BLaER1 treated with 17β-estradiol and CSF1 and Interleukin-3, amounts not matched to agents 10 nM and 100 nM (cell line): ENCODE measurements around the gene KRT83.

Experiments
- H3K27ac ChIP-seq, 11 experiments: shearing (Covaris generic); formaldehyde crosslinking; 2 replicates each; pipeline ENCODE4 v1.8.1; 2022
- H3K27me3 ChIP-seq, 11 experiments: shearing (Covaris generic); formaldehyde crosslinking; 2 replicates each; pipeline ENCODE4 v1.8.1; 2022
- H3K36me3 ChIP-seq, 11 experiments: shearing (Covaris generic); formaldehyde crosslinking; 2 replicates each; pipeline ENCODE4 v1.8.1; 2022
- H3K4me1 ChIP-seq, 10 experiments: shearing (Covaris generic); formaldehyde crosslinking; 2 replicates each; pipeline ENCODE4 v1.8.1; 2022
- H3K4me2 ChIP-seq, 11 experiments: shearing (Covaris generic); formaldehyde crosslinking; 2 replicates each; pipeline ENCODE4 v1.8.1; 2022
- H3K4me3 ChIP-seq, 10 experiments: shearing (Covaris generic); formaldehyde crosslinking; 2 replicates each; pipeline ENCODE4 v1.8.1; 2022
- H3K9ac ChIP-seq, 11 experiments: shearing (Covaris generic); formaldehyde crosslinking; 2 replicates each; pipeline ENCODE4 v1.8.1; 2022
- H3K9me3 ChIP-seq, 11 experiments: shearing (Covaris generic); formaldehyde crosslinking; replicated peaks in 1 of 11; 2 replicates each; pipeline ENCODE4 v1.8.1; 2022
- H4K20me1 ChIP-seq, 11 experiments: shearing (Covaris generic); formaldehyde crosslinking; 2 replicates each; pipeline ENCODE4 v1.8.1; 2022
- Cebpa-rat ChIP-seq, 11 experiments: shearing (Covaris generic); IDR thresholded peaks; 2 replicates each; pipeline ENCODE4 v1.8.1; 2022

The KRT83 gene

DNA sequence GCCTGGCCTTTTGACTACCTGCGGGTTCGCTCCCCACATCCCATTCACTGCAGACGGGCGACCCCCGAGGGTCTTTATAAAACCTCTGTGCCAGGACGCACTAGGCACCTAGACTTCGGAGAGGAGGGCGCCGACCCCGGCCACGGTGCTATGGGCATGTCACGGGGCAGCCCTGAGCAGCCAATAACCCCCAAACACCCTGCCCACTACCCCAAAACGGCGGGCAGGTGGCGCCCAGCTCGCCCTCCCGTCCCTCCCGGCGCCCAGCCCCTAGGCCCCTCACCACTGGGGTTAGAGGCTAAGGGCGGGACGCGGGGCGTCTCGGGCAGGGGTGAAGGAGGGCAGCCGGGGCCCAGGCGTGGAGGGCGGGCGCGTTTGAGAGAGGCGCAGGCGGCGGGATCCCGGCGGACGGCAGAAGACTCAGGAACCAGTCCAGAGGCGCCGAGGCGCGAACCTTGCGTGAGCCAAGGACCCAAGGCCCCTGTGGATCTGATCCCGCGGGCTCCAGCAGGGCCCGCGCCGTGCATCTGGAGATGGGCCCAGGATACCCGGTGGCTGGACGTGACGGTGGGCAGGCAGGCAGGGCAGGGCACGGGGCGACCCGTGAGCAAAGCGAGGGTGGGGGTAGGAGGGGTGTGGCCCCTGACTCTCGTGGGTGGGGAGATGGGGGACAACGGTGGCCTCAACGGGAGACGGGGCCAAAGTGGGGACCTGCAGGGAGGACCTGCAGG lies 35.0 kb upstream of the KRT83 start:
- no peak for TF ChIP-seq Cebpa-rat (IDR thresholded peaks at IDR 0.05)
- Histone ChIP-seq H3K9ac (no peak overlapping the region), H3K36me3 (no peaks in the 10 kb centered on the region), H3K4me1 (peaks cover 19 to 62% (median 50%) of the 10 kb centered on the region in 10 experiments), H3K4me3 (no peak overlapping the region), H3K4me2 (no peak overlapping the region), H3K27me3 (no peaks in the 10 kb centered on the region), H3K27ac (no peak overlapping the region), H4K20me1 (no peaks in the 10 kb centered on the region), H3K9me3 (0 out of 22 replicates have a peak, but pooled peaks cover 0 to 6% (median 0%) of the 10 kb centered on the region in 11 experiments)

GRCh38 chr12:52355176-52355575 lies 34.0 kb upstream of the KRT83 start:
- no peak overlapping the region for H3K4me3 ChIP-seq
- H3K36me3 ChIP-seq: no peaks in the 10 kb centered on the region
- no peak overlapping the region for H3K9ac ChIP-seq
- 0 out of 22 replicates have a peak, but pooled peaks cover 0 to 6% (median 0%) of the 10 kb centered on the region in 11 experiments for H3K9me3 ChIP-seq
- H4K20me1 ChIP-seq: no peaks in the 10 kb centered on the region
- no peak overlapping the region for H3K27ac ChIP-seq
- no peaks in the 10 kb centered on the region for H3K27me3 ChIP-seq
- TF ChIP-seq Cebpa-rat (IDR thresholded peaks at IDR 0.05): no peak
- H3K4me1 ChIP-seq: peaks cover 21 to 61% (median 46%) of the 10 kb centered on the region in 10 experiments
- H3K4me2 ChIP-seq: no peak overlapping the region

GRCh38 chr12:52354200-52354599 lies 33.0 kb upstream of the KRT83 start:
- H4K20me1 ChIP-seq: no peaks in the 10 kb centered on the region
- H3K36me3 ChIP-seq: no peaks in the 10 kb centered on the region
- no peak for TF ChIP-seq Cebpa-rat (IDR thresholded peaks at IDR 0.05)
- H3K27me3 ChIP-seq: no peaks in the 10 kb centered on the region
- H3K27ac ChIP-seq: no peak overlapping the region
- no peak overlapping the region for H3K4me2 ChIP-seq
- H3K4me3 ChIP-seq: no peak overlapping the region
- H3K9ac ChIP-seq: no peak overlapping the region
- H3K9me3 ChIP-seq: 0 out of 22 replicates have a peak, but pooled peaks cover 0 to 6% (median 0%) of the 10 kb centered on the region in 11 experiments
- peaks cover 21 to 62% (median 45%) of the 10 kb centered on the region in 10 experiments for H3K4me1 ChIP-seq

GRCh38 chr12:52353766-52354165 lies 32.6 kb upstream of the KRT83 start:
- no peaks in the 10 kb centered on the region for H4K20me1 ChIP-seq
- no peak overlapping the region for H3K4me3 ChIP-seq
- H3K9ac ChIP-seq: no peak overlapping the region
- no peak overlapping the region for H3K27ac ChIP-seq
- H3K4me2 ChIP-seq: no peak overlapping the region
- no peaks in the 10 kb centered on the region for H3K27me3 ChIP-seq
- TF ChIP-seq Cebpa-rat (IDR thresholded peaks at IDR 0.05): no peak
- 0 out of 22 replicates have a peak, but pooled peaks cover 0 to 6% (median 0%) of the 10 kb centered on the region in 11 experiments for H3K9me3 ChIP-seq
- no peaks in the 10 kb centered on the region for H3K36me3 ChIP-seq
- peaks cover 18 to 61% (median 43%) of the 10 kb centered on the region in 10 experiments for H3K4me1 ChIP-seq

DNA sequence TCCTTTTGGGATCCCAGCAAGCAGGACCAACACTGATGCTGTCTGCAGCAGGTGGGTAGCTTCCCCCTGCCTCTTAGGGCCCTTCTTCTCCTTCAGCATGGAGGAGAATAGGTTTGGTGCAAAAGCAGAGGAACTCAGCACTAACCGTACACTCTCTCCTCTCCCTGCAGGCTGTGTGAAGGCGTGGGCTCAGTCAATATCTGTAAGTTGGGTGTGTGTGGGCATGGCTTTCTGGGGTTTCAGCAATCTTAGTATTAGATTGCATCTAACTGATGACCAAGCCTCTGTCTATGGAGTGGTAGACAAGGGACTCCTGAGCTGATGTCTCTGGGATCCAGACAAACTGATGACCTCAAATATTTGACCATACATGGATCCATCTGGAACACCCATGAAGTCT lies 31.8 kb upstream of the KRT83 start:
- H3K4me1 ChIP-seq: peaks cover 12 to 58% (median 34%) of the 10 kb centered on the region in 10 experiments
- H3K27me3 ChIP-seq: no peaks in the 10 kb centered on the region
- no peak overlapping the region for H3K4me3 ChIP-seq
- no peaks in the 10 kb centered on the region for H4K20me1 ChIP-seq
- no peaks in the 10 kb centered on the region for H3K36me3 ChIP-seq
- no peak overlapping the region; a peak in 1 of 22 replicates for H3K27ac ChIP-seq
- TF ChIP-seq Cebpa-rat (IDR thresholded peaks at IDR 0.05): no peak
- H3K9me3 ChIP-seq: 0 out of 22 replicates have a peak, but pooled peaks cover 0 to 6% (median 0%) of the 10 kb centered on the region in 11 experiments
- peak overlapping the region in 3 of 11 experiments; percentile 45 to 67 (median 64); a peak in 2 of 22 replicates for H3K4me2 ChIP-seq
- H3K9ac ChIP-seq: no peak overlapping the region

GRCh38 chr12:52351196-52352059 lies 30.2 kb upstream of the KRT83 start:
- peaks cover 19 to 62% (median 41%) of the 10 kb centered on the region in 10 experiments for H3K4me1 ChIP-seq
- H3K9ac ChIP-seq: no peak overlapping the region

GRCh38 chr12:52350786-52351185 lies 29.6 kb upstream of the KRT83 start:
- H3K9me3 ChIP-seq: no peaks in the 10 kb centered on the region
- peak overlapping the region; percentile 45 to 74 (median 67); a peak in 20 of 22 replicates for H3K4me2 ChIP-seq
- H3K9ac ChIP-seq: no peak overlapping the region
- no peak for TF ChIP-seq Cebpa-rat (IDR thresholded peaks at IDR 0.05)
- peak overlapping the region in 2 of 11 experiments; percentile 4 to 39; a peak in 3 of 22 replicates for H3K27ac ChIP-seq
- peaks cover 25 to 68% (median 48%) of the 10 kb centered on the region in 10 experiments for H3K4me1 ChIP-seq
- H4K20me1 ChIP-seq: no peaks in the 10 kb centered on the region
- no peak overlapping the region for H3K4me3 ChIP-seq
- H3K27me3 ChIP-seq: no peaks in the 10 kb centered on the region
- no peaks in the 10 kb centered on the region for H3K36me3 ChIP-seq

More at GRCh38 chr12:52351196-52352059, 30.2 kb upstream of the KRT83 start:
- peak overlapping the region; percentile 45 to 74 (median 67) for H3K4me2 ChIP-seq
- H3K36me3 ChIP-seq: no peaks in the 10 kb centered on the region
- no peaks in the 10 kb centered on the region for H3K27me3 ChIP-seq
- H3K9me3 ChIP-seq: 0 out of 22 replicates have a peak, but pooled peaks cover 0 to 4% (median 0%) of the 10 kb centered on the region in 11 experiments
- peak overlapping the region in 5 of 11 experiments; percentile 4 to 47 (median 32); a peak in 7 of 22 replicates for H3K27ac ChIP-seq
- H3K4me3 ChIP-seq: no peak overlapping the region
- TF ChIP-seq Cebpa-rat (IDR thresholded peaks at IDR 0.05): peak in 4 of 11 experiments; percentile 54 to 69 (median 54); a peak in 5 of 22 replicates
- no peaks in the 10 kb centered on the region for H4K20me1 ChIP-seq

DNA sequence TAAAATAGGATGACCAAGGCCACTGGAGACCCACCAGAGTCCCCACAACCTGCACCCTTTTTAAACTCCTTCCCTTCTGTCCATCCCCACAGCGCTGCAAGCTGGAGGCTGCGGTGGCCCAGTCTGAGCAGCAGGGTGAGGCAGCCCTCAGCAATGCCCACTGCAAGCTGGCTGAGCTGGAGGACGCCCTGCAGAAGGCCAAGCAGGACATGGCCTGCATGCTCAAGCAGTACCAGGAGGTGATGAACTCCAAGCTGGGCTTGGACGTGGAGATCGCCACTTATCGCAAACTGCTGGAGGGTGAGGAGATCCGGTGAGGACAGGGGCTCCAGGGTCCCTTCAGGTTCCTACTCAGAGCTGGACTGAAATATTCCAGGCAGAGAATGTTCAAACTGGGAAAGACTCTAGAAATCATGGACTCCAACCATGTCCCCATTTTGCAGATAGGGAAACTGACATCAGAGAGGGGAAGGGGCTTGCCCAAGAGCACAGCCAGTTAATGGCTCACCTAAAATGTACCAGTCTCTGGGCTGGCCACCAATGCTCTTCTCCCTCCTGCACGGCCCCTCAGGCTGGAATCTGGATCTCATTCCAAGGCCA lies 28.9 kb upstream of the KRT83 start:
- Histone ChIP-seq H4K20me1 (no peaks in the 10 kb centered on the region), H3K36me3 (no peaks in the 10 kb centered on the region), H3K9ac (no peak overlapping the region), H3K4me1 (peaks cover 26 to 72% (median 49%) of the 10 kb centered on the region in 10 experiments), H3K4me2 (peak overlapping the region in 5 of 11 experiments; percentile 4 to 67 (median 27); a peak in 6 of 22 replicates), H3K9me3 (no peaks in the 10 kb centered on the region), H3K4me3 (no peak overlapping the region), H3K27ac (no peak overlapping the region), H3K27me3 (no peaks in the 10 kb centered on the region)
- no peak for TF ChIP-seq Cebpa-rat (IDR thresholded peaks at IDR 0.05)
